Measurements from ENCODE around the gene LZTR1. TPM values are rescaled to one million over a fixed set of nuclear protein-coding genes. Genes with fewer than 3 reads are reported as not detected.
"Not testable (repeated sequence)": the region's sequence is repeated elsewhere in the genome, so short reads cannot be mapped to it uniquely, and the experiment has no call there.

The LZTR1 gene
- total RNA-seq, 1 donor from 2014 or later: 36.7 TPM

DNA sequence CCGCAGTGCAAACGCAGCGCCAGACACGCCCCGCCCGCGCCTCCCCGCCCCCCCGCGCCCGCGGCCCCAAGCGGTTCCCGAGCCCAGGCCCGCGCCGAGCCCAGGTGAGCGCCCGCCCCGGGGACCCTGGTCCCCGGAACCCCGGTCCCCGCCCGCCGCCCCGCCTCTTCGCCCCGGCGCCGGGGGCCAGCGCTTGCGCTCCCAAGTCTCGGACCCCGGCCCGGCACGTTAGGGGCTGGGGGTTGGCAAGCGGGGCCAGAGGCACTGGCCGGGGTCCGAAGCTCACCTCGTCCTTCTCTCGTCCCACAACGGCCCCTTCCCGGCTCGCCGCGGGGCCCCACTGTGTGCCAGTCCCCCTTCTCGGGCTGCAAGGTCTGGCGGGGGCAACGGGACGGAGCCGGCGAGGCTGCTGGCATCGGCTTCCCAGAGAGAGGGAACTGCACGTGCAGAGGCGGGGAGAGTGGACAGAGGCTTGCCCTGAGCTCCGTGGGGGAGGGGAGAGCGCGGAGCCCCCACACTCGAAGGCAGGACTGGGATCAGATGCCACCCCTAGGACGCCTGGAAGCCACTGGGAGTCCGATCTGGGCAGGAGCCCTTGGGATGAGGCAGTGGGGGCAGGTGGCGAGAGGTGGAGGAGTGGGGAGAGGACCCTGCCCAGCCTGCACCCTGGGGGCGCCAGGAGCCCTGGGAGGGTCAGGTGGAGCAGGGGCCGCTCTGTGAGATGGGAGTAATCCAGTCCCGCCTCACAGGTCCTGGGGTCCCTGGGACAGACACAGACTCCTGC lies 16.8 kb upstream of the LZTR1 start:
- no peak for DNase-seq (ENCODE audit: low spot score)
- peak; percentile 41 for ATAC-seq

DNA sequence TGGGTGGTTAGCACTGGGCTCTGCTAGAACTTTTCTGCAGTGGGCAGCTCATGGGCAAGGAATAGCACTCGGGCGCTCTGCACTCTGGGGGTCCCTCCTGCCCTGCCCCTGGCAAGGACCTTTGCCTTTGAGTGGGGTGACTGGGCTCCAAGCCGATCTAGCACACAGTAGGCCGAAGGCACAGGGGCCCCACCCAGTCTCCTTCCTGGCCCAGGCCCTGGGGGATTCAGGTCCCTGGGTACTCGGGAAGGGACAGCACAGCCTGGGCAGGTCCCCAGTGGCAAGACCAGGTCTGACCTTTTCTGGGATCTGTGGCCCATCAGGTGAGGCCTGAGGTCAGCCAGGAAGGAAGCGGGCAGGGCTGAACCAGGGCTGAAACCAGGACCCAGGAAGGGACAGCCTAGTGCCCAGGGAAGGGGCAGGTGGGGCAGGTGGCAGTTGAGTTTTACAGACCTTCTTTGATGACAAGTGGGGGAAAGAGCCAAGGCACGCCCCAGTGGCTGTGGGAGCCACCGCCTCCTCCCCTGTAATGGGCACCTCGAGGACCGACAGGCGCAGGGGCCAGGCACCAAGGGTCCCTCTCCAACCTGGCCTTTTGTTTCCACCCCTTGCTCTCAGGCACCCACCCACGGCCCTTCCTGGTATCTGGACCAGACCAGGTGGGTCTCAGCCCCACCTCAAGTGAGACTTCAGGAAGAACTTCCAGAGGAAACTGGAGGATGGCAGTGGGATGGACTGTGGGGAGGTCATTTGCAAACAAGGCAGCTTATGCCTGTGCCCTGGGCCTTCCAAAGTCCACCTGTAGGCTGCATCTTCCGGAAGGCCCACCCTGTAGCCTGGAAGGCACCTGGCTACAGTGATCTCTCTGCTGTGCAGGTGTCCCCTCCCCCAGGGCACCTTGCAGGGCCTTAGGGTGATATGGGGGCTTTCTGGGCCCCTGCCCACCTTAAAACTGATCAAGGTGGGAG lies 15.9 kb upstream of the LZTR1 start:
- DNase-seq (ENCODE audit: low spot score) (no peak), ATAC-seq (no peak)

DNA sequence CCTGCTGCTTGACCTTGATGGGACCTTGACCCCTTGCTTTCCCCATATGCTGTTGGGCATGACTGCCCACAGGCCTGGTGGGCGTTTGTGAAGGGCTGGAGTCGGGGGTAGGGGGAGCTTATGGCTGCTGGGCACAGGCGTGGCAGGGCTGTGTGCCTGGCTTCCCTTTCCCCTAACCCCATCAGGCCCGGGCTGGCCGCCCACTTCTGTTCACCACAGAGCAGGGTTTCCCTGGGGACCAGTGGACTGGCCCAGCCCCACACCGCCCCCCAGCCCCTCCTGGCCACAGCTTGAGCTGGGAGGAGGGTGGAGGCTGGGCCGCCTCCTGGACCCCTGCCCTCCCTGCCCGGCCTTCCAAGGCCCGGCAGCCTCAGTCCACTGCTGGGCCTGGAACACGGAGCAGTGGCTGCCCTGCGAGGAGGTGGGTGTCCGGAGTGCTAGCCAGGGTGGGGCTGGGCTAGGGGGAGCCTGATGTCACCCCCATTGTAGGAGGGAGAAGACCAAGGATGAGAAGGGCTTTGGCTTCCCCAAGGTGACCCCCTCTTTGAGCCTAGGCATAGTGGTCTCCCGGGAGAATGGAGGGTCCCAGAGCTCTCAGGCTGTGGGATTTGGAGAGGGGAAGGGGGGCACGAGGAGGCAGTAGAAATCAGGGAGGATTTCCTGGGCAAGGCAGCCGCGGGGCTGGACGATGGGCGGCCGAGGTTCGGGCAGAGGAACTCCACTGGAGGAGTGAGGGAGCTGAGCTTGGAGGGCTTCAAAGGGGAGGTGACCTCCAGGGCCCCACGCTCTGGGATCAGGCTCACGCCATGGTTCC lies 15.0 kb upstream of the LZTR1 start, which contains the start of gene AIFM3:
Gene AIFM3, plus strand, starts transcription at position 373 of the 814 bp plus-strand sequence. CDS start 690 bp downstream, outside the sequence.
- DNase-seq (ENCODE audit: low spot score): no peak

DNA sequence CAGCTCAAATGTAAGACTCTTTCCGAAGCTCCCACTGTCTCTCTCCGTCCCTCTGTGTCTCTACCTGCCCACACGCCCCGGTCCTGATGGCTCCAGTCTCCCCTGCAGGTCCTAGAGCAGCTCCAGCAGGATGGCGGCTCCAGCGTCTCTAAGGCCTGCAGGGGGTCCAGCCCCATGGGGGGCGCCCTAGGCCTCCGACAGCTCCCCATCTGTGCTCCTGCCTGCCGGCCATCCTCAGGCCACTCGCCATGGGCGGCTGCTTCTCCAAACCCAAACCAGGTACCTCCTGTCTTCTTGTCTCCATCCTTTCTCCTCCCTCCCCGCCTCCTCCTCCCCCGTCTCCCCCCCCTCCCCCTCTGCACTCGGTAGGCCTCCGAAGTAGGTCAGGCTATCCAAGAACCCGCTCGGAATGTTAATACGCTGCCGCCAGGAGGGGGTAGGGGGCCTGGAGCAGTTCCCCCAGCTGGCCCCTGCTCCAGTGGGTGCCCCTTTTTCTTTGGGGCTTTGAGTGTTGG lies 14.3 kb upstream of the LZTR1 start:
- DNase-seq (ENCODE audit: low spot score) (no peak), ATAC-seq (no peak)

More for the DNA sequence above, 15.0 kb upstream of the LZTR1 start, which contains the start of gene AIFM3:
- ATAC-seq: no peak

DNA sequence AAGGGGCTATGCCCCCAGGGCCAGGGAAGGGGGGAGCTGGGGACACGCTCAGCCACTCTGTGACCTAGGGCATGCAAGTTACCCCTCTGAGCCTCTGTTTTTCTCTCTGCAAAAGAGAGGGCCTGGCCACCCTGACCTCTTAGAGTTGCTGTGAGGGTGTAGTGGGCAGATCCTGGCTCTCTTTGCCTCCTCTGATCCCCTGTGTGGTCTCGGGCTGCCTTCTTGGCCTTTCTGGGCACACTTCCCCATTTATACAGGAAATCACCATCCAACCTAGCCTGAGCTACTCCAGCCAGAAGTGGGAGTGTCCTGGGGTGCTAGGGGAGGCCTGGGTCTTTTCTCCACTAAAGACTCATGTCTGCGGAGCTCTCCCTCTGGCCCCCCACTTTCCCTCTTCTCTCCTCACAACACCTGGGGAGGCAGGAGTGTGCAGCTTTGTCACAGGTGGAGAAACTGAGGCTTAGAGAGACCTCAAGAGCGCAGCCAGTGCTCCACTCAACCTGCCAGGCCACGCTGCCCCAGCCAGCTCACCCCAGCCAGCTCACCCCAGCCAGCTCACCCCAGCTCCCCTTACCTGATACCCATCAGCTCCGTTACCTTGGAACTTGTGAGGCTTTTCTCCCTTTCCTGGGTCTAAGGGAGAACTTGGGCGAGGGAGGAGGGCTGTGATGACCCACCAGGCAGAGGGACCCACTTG lies 13.7 kb upstream of the LZTR1 start:
- ATAC-seq (peak; percentile 18), DNase-seq (ENCODE audit: low spot score) (no peak)

DNA sequence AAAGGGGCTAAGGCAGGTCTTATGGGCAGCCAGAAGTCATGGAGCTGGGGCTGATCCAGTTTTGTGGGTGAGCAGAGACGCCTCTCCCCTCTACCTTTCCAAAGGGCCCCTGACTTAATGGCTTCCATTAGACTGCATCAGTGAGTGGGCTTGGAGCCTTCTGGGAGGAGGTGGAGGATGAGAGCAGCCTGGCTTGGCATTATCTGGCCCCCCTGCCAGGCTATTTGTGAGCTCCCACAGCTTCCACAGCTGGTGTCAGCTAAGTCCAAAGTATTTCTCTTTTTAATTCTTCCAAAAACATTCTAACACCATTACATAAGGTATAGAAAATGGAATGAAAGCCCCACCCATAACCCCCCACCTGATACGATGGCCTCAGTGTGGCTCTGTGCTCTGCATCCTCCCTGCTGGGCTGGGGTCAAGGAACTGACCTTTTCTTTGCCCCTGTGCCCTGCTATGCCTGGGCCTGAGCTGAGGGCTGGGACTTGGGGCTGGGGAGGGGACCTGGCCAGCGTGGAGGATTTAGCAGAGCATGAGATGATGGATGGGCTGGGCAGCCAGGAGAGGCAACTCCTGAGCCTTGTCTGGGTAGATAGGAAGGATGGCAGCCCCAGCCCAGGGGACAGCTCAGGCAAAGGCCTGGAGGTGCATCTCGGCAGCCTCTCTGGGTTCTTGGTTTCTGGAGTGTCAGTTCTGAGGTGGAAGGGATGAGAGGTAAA lies 11.0 kb upstream of the LZTR1 start:
- ATAC-seq (no peak), DNase-seq (ENCODE audit: low spot score) (no peak)

DNA sequence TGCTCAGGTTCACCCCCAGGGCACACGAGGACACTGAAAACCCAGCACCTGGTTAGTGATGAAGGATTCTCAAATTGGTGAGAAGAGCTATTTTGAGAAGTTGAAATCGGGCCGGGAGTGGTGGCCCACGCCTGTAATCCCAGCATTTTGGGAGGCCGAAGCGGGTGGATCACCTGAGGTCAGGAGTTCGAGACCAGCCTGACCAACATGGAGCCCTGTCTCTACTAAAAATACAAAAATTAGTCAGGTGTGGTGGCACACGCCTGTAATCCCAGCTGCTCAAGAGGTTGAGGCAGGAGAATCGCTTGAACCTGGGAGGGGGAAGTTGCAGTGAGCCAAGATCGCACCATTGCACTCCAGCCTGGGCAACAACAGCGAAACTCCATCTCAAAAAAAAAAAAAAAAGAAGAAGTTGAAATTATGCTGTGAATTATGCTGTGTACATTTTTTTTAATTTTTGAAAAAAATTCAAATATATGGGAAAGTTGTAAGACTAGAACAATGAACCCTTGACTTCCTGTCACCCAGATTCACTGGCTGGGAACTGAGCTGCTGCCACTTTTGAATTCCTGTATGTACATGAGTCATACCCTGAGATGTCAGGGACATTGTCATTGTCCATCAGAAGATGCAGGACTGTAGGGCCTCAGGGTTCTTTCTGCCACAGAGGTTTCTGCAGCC lies 9.9 kb upstream of the LZTR1 start:
- not testable (repeated sequence) for ATAC-seq

DNA sequence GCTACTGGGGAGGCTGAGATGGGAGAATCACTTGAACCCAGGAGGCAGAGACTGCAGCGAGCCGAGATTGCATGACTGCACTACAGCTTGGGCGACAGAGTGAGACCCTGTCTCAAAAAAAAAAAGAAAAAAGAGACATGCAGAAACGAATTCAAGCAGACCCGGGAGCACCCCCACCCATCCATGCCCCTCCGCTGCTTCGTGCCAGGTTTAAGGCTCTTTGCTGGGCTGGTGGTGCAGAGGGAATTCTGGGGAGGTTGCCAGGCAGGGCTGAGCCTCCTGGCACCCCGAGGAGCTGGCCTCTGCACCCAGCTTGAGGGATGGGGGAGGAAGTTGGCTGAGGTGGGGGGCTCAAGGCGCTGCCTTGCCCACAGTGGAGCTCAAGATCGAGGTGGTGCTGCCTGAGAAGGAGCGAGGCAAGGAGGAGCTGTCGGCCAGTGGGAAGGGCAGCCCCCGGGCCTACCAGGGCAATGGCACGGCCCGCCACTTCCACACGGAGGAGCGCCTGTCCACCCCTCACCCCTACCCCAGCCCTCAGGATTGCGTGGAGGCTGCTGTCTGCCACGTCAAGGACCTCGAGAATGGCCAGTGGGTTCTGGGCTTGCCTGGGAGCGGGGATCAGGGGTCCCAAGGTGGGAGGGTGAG lies 9.0 kb upstream of the LZTR1 start:
- no peak for DNase-seq (ENCODE audit: low spot score)
- ATAC-seq: no peak

More for the DNA sequence above, 9.9 kb upstream of the LZTR1 start:
- DNase-seq (ENCODE audit: low spot score): not testable (repeated sequence)

DNA sequence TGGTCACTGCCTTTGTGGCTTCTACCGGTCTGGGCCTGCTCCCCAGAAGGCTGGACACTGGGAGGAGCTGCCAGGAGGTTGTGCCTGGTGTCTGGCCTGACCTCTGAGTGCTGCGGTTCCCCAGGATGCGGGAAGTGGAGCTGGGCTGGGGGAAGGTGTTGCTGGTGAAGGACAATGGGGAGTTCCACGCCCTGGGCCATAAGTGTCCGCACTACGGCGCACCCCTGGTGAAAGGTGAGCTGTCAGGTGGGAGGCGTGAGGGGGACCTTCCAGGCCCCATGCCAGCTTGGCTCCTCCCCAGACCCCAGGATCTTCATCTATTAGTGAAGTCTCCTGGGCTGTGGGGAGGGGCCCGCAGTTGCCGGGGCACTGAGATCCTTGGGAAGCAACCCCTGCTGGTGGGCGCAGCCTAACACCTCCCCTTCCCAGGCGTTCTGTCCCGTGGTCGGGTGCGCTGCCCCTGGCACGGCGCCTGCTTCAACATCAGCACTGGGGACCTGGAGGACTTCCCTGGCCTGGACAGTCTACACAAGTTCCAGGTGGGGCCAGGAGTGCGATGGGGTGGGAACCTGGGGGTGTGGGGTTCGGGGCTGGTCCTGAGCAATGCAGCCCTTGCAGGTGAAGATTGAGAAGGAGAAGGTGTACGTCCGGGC lies 8.3 kb upstream of the LZTR1 start:
- no peak for DNase-seq (ENCODE audit: low spot score)
- ATAC-seq: no peak

DNA sequence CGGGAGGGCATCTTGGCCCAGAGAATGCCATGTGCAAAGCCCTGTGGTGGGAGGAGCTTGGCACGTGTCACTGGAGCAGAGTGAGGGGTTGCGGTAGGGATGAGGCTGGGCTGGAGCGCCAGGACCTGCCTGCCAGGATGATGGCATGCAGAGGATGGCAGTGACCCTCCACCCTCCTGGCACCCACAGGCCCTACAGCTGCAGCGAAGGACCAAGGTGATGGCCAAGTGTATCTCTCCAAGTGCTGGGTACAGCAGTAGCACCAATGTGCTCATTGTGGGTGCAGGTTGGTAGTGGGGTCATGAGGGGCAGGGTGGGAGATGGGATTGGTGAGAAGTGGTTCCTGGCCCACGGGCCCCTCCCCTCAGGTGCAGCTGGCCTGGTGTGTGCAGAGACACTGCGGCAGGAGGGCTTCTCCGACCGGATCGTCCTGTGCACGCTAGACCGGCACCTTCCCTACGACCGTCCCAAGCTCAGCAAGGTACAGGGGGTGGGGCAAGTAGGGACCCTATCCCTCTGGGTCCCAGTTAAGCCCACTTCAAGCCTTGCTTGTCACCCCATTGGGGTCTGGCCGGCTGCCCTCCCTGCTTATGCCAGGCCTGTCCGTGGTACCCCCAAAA lies 7.7 kb upstream of the LZTR1 start:
- DNase-seq (ENCODE audit: low spot score): no peak

DNA sequence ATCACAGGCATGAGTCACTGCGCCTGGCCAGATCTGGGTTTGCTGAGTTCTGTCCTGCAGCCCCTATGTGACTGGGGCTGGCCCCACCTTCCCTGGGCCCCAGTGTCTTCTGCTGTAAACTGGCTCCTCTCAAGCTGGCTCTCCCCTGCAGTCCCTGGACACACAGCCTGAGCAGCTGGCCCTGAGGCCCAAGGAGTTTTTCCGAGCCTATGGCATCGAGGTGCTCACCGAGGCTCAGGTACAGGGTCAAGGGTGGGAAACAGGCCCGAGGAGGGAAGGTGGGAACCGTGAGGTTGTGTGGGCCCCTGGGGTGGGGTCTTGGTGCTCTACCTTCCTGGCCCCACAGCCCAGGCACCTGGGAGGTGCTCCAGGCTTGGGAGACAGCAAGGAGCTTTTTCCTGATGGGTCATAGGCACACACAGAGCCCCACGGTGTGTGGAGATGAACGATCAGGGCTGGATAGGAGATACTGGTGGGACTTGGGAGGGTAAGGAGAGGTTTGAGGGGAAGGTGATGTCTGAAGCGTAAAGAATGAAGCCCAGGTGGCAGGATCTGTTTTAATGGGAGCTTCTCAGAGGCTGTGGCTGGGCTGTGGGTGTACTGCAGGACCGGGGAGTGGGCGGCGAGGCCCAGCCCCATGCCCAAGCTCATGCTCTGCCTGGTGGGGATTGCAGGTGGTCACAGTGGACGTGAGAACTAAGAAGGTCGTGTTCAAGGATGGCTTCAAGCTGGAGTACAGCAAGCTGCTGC lies 6.4 kb upstream of the LZTR1 start:
- no peak for ATAC-seq

More for the DNA sequence above, 7.7 kb upstream of the LZTR1 start:
- ATAC-seq: no peak

DNA sequence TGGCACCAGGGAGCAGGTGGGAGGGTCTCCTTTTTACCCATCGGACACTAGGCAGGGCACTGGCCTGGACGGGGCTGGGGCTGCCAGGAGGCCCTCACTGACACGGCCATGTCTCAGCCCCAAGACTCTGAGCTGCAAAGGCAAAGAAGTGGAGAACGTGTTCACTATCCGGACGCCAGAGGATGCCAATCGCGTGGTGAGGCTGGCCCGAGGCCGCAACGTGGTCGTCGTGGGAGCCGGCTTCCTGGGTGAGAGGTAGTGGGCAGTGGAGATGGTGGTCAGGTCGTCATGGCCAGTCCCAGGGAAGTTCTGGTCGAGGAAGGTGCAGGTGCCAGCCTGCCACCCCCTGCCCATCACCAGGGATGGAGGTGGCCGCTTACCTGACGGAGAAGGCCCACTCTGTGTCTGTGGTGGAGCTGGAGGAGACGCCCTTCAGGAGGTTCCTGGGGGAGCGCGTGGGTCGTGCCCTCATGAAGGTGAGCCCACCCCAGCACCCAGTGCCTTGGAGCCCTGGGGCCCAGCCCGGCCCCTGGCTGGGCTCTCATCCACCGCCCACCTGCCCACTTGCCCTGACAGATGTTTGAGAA lies 5.7 kb upstream of the LZTR1 start:
- DNase-seq (ENCODE audit: low spot score) (no peak), ATAC-seq (no peak)

More for the DNA sequence above, 6.4 kb upstream of the LZTR1 start:
- no peak for DNase-seq (ENCODE audit: low spot score)

DNA sequence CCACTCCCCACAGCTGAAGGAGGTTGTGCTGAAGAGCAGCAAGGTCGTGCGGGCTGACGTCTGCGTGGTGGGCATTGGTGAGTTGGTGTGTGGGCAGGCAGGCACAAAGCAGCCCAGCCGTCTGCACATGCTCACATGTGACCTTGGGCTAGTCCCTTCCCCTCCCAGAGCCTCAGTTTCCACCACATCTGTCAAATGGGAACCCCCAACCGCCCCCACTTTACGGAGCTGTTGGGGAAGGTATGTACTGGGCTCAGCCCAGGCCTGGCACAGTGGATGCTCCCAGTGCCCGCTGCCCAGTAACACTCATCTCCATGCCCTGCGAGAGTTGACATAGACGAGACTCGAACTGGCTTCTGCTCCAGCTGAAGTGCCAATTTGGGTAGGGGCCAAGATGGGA lies 5.1 kb upstream of the LZTR1 start:
- DNase-seq (ENCODE audit: low spot score): no peak

DNA sequence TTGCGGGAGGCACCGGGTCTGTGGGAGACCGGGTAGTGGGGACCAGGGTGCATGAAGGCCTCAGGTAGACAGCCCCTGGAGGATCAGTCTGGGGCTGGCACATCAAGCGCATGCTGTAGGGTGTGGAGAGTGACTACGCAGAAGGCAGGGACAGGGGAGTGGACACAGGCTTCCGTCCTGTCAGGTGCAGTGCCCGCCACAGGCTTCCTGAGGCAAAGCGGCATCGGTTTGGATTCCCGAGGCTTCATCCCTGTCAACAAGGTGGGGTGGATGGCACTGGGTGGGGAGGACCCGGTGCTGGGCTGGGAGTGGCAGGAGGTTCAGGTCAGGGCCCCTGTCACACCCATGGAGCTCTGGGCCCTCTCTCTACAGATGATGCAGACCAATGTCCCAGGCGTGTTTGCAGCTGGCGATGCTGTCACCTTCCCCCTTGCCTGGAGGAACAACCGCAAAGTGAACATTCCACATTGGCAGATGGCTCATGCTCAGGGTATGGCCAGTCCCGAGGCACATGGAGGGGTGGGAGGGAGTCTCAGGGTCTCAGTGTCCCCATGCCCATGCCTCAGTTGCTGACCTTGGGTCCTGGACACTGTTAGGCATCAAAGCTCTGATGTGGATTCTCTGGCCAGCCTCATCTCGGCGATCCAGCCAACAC lies 4.5 kb upstream of the LZTR1 start:
- ATAC-seq: no peak
- no peak for DNase-seq (ENCODE audit: low spot score)

More for the DNA sequence above, 5.1 kb upstream of the LZTR1 start:
- no peak for ATAC-seq

DNA sequence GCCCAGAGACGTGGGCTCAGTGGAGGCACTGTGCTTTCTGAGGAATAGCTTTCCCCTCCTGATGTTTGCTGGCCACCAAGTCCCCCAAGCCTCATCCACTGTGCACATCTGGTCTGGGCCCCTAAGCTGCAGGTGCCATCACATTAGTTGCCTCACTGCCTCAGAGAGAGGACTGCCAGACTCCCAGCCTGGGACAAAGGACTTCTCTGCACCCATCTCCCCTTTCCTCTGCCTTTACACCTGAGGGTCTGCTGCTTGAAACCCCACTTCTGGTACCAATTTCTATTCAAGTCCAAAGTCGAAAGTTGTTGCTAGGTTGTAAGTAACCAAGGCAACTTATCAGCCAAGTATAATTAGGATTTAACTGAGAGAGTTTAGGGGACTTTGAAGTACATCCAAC lies 3.7 kb upstream of the LZTR1 start:
- DNase-seq (ENCODE audit: low spot score): no peak

More for the DNA sequence above, 3.7 kb upstream of the LZTR1 start:
- no peak for ATAC-seq

All from left lobe of liver (tissue), 2 donors.